Activated CD4-positive, CD25-positive, alpha-beta regulatory T cell treated with anti-CD3 and anti-CD28 coated beads, Interleukin-2, amount 50 U/mL, for 72 hours (primary cell): ENCODE results near the gene CHMP4A.
"Not testable (repeated sequence)": the region's sequence is repeated elsewhere in the genome, so short reads cannot be mapped to it uniquely, and the experiment has no call there.

Experiments
- DNase-seq: peaks from one replicate; pipeline ENCODE4 v3.0.0; 2021

The CHMP4A gene

GRCh38 chr14:24222987-24223386 is 9.7 kb upstream of the CHMP4A start:
- DNase-seq, result not testable (repeated sequence)

GRCh38 chr14:24219521-24219920 is 6.2 kb upstream of the CHMP4A start:
- DNase-seq, result no peak

GRCh38 chr14:24219080-24219479 is 5.8 kb upstream of the CHMP4A start:
- DNase-seq, result no peak

- not testable (repeated sequence) for DNase-seq
Observed at GRCh38 chr14:24216876-24217275, 3.6 kb upstream of the CHMP4A start.

- no peak for DNase-seq
Observed at GRCh38 chr14:24216345-24216699, 3.0 kb upstream of the CHMP4A start.

- peak; percentile 79 for DNase-seq
Observed at GRCh38 chr14:24215495-24216344, 2.4 kb upstream of the CHMP4A start, which contains the start of gene MDP1. Gene MDP1 (minus strand): TSS chr14:24216066. CDS start chr14:24215955, 111 bp downstream.

- no peak for DNase-seq
Observed at GRCh38 chr14:24213866-24214662, 776 bp upstream of the CHMP4A start.

GRCh38 chr14:24211311-24211710 is 2.0 kb downstream of the CHMP4A start:
- DNase-seq, result no peak

- no peak for DNase-seq
Observed at GRCh38 chr14:24207625-24208024, 5.7 kb downstream of the CHMP4A start.

GRCh38 chr14:24207104-24207551 is 6.2 kb downstream of the CHMP4A start:
- no peak for DNase-seq

GRCh38 chr14:24206260-24207103 is 6.8 kb downstream of the CHMP4A start:
- no peak for DNase-seq

- DNase-seq, result no peak
Observed at GRCh38 chr14:24204163-24205146, 8.8 kb downstream of the CHMP4A start.

- not testable (repeated sequence) for DNase-seq
Observed at GRCh38 chr14:24203249-24203886, 9.9 kb downstream of the CHMP4A start.

- DNase-seq, result not testable (repeated sequence)
Observed at GRCh38 chr14:24202538-24202937, 10.8 kb downstream of the CHMP4A start.

- DNase-seq, result peak; percentile 9
Observed at GRCh38 chr14:24198814-24199524, 14.3 kb downstream of the CHMP4A start.

GRCh38 chr14:24197056-24197450 is 16.2 kb downstream of the CHMP4A start:
- no peak for DNase-seq

GRCh38 chr14:24196071-24197055 is 16.9 kb downstream of the CHMP4A start:
- DNase-seq, result no peak

GRCh38 chr14:24195186-24196070 is 17.9 kb downstream of the CHMP4A start, which contains the start of gene TM9SF1:
Gene TM9SF1 (minus strand): TSS chr14:24195441. CDS start chr14:24195019, 422 bp downstream.
- DNase-seq, result peak; percentile 85
